Measurements from ENCODE around the gene ADCK2.
"Not testable (repeated sequence)": the region's sequence is repeated elsewhere in the genome, so short reads cannot be mapped to it uniquely, and the experiment has no call there.

ADCK2 gene

DNA sequence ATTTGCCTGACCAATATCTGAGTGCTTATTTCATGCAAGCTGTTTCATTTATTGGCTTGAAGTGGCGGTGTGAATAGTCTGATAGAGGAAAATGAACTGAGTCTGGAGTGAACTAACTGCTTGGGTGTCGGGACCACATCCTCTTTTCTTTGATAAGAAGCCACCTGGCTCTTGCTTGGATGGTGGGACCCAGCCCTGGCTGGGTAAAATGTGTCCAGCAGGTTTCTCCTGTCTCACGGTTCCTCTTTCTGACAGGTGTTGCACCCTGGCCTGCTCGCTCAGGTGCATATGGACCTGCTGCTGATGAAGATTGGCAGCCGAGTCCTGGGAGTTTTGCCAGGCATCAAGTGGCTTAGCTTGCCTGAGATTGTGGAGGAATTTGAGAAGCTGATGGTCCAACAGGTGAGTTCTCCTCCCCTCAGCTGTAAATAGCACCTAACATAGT lies 1.6 kb downstream of the ADCK2 start:
- DNase-seq (ENCODE audit: low read depth in 2 of 2): no peak

DNA sequence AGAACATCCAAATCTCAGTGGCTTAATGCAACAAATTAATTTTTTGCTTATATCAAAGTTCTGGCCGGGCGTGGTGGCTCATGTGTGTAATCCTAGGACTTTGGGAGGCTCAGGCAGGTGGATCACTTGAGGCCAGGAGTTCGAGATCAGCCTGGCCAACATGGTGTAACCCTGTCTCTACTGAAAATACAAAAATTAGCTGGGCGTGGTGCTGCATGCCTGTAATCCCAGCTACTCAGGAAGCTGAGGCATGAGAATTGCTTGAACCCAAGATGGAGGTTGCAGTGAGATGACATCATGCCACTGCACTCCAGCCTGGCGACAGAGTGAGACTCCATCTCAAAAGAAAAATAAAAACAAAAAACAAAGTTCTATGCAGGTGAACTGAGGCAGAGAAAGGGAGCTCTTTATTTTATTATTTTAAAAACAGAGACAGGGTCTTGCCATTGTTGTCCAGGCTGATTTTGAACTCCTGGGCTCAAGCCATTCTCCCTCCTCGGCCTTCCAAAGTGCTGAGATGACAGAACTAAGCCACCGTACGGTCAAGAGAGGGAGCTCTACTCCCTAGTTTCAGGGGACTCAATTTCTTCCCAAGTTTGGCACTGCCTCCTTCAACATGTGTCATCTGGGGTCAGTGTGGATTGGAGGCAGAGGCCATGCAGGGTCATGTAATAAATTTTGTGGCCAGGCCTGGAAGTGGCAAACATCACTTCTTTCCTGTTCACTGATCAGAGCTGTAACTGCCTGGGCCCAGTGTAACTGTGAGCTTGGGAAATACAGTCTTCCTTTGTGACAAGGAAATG lies 2.4 kb downstream of the ADCK2 start:
- DNase-seq (ENCODE audit: low read depth in 2 of 2): no peak

DNA sequence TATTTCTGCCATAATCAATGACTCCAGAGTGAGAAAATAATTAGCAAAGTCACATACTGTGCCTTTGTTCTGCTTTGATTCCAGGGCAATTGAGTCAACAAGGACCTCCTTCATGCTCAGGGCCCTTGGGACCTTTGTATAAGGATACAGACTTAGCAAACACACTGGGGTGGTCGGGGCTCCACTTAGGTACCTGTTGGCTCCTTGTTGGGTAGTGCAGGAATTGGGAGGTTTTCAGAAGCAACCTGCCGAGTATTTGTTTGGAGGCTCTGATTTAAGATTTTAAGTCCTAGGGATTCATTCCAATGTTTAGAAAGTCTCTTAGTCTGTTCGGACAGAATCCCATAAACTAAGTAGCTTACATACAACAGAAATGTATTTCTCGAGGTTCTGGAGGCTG lies 3.0 kb downstream of the ADCK2 start:
- no peak for DNase-seq (ENCODE audit: low read depth in 2 of 2)

DNA sequence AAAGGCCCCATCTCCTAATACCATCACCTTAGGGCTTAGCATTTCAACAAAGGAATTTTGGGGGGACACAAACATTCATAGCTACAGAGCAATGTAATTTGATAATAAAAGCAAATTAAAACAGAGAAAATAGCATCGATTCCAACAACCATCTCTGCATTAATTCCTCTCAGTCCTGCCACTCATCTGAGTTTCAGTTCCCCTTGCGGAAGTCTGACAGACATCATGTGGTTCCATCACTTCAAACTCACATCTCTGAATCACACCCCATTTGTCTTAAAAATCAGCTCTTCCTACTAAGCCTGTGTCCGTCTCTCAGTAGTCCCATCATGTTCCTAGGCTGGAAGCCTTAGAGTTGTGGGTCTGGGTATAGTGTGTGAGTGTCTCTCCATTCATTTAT lies 3.6 kb downstream of the ADCK2 start:
- DNase-seq (ENCODE audit: low read depth in 2 of 2): no peak

DNA sequence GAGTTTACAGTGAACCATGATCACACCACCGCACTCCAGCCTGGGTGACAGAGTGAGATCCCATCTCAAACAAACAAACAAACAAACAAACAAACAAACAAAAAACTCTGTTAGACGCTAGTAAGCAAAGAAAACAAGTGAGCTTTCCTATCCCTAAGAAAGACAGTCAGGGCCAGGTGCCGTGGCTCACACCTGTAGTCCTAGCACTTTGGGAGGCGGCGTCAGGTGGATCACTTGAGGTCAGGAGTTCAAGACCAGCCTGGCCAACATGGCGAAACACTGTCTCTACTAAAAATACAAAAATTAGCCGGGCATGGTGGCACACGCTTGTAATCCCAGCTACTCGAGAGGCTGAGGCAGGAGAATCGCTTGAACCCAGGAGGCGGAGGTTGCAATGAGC lies 4.2 kb downstream of the ADCK2 start:
- DNase-seq (ENCODE audit: low read depth in 2 of 2): not testable (repeated sequence)

DNA sequence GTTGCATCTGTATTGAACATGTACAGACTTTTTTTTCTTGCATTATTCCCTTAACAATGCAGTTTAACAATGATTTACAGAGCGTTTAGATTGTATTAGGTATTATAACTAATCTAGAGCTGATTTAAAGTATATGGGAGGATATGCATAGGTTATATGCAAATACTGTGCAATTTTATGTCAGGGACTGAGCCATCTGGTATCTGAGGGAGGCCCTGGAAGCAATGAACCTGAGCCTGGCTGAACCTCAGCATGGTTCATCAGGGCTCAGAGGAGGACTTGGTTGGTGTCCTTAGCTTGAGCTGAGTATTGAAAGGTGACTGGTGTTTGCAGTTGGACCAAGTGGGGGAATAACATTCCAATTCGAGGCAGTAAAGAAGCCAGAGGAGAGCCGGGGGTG lies 4.8 kb downstream of the ADCK2 start:
- no peak for DNase-seq (ENCODE audit: low read depth in 2 of 2)

DNA sequence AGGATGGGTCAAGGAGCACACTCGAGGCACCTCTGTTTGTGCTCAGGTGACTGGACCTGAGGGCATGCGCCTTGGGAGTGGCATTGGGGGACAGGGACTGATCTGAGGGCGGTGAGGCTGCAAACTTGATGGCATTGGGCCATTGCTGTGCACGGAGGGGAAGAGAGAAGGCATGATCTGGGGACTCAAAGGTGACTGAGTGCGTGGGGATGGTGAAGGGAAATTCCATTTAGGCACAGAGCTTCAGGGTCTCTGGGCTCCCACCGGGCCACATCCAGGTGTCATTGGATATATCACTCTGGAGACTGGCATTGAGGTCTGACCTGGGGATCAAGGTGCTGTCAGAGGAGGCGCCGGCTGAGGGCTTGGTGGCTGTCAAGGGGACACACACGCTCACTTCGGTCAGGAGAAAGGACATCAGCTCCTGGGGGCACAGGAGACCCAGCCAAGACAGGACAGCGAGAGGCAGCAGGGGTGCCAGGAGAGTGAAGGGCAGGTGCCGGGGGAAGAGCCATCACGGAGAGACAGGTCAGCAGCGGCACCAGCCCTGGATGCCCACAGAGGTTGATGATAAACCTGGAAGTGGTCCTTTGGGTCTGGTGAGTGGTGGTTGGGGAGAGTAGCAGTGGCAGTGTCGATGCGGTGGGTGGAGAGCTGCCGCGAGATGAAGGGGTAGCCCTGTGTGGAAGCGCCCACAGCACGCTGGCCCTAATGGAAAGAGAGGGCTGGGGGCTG lies 5.5 kb downstream of the ADCK2 start:
- DNase-seq (ENCODE audit: low read depth in 2 of 2): no peak

DNA sequence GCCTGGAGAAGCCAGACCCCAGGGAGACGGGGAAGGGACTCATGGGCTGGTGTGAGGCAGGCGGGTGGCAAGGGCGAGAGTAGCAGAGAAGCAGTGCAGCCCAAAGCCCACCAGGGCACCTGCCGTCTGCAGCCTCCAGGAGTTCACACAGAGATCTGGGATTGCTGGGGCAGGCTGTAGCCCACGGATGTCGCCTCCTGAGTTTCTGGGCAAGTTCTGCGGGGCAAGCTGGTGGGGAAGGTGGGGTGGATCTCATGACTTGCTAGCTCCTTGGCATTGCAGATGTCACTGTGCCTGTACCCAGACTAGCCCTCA lies 6.0 kb downstream of the ADCK2 start:
- DNase-seq (ENCODE audit: low read depth in 2 of 2): no peak

DNA sequence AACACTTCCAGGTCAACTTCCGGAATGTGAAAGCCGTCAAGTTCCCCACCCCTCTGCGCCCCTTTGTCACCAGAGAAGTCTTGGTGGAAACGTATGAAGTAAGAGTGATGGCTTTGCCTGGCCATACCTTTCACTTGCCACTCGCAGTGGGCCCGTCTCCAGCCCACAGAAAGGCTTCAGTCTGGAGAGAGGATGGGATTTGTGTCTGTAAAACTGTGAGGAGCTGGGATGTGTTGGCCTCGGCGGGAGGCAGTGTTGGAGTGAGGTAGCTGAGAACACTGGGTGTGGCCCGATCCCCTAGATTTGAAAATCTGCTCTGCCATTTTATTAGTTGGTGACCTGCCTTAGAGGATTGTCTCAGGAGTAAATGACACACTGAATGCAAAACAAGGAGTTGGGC lies 6.4 kb downstream of the ADCK2 start:
- DNase-seq (ENCODE audit: low read depth in 2 of 2): no peak

DNA sequence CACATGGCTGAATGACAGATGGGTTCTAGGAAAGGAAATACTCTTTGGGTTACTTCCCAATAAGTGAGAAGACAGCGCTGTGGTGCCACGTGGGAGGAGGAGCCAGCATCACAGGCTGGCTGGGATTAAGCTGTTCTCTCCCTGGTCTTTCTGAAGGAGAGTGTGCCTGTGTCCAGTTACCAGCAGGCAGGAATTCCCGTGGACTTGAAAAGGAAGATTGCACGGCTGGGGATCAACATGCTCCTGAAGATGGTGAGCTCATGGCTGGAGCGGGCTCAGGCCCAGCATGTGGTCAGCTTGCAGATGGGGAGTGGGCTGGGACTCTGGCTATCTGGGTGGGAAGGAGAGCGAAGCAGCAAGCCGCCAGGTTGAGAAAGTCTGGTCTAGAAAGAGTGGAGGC lies 8.1 kb downstream of the ADCK2 start:
- DNase-seq (ENCODE audit: low read depth in 2 of 2): no peak

DNA sequence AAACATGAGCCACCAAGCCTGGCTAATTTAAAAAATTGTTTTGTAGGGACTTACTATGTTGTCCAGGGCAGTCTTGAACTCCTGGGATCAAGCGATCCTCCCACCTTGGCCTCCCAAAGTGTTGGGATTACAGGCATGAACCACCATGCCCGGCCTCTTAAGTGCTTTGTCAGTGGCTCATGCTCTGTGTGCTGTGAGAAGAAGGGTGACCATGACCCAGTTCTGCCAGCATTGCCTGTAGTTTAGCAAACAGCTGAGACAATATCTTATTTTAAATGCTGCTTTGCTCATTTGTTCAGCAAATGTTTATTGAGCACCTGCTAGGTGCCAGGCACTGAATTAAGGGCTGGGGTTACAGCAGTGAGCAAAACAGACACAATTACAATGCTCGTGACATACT lies 9.0 kb downstream of the ADCK2 start:
- DNase-seq (ENCODE audit: low read depth in 2 of 2): no peak

DNA sequence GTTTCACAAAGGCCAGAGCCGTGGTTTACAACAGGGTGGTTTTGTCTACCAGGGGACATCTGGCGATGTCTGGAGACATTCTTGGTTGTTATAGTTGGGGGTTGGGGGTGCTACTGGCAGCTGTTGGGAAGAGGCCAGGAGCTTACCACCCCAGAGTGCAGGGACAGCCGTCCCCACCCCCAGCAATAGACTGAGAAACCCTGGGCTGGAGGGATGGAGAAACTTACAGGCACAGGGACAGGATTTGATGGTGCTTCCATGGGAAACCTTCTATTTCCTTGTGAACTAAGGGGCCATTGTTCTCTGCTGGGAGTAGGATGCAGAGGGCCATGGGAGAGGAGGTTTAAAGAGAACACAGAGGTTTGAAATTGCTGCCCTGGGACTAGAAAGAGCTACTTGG lies 10.9 kb downstream of the ADCK2 start:
- DNase-seq (ENCODE audit: low read depth in 2 of 2): no peak

DNA sequence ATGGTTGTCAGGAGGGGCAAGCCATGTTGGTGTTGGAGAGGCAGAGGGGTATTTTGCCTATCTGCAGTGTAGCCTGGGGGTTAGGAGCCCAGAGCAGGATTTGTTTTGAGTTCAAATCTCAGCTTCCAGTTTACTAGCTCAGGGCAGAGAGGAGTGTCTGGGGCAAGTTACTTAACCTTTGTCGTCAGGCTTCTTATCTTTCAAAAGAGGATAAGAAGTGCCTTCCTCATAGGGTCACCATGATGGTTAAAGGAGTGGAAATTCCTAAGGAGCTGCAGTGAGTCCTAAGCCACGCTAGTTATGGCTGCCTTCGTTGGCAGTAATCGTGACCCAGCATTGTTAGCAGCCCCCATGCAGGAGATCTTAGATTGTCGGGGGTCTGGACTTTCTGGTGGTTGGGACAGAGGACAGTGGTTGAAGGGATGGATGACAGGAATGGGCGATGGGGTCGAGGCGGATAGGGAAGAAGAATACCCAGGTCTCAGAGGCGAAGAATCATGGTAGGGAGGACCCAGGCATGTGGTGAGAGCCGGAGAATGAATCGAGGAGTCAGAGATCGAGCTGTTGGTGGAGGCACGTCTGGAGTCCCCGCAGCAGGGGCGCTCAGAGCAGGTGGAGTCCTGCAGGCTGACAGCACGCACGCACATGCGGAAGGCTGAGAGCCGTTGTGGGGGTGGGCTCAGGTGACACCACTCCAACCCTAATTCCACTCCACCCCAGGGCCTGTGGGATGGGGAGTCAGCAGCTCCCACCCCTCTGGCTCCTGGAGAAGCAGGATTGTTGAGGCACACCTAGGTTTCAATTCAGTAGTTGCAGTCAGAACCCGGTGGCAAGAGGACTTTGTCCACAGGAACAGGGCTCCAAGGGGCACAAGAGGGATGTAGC lies 11.6 kb downstream of the ADCK2 start:
- DNase-seq (ENCODE audit: low read depth in 2 of 2): no peak

DNA sequence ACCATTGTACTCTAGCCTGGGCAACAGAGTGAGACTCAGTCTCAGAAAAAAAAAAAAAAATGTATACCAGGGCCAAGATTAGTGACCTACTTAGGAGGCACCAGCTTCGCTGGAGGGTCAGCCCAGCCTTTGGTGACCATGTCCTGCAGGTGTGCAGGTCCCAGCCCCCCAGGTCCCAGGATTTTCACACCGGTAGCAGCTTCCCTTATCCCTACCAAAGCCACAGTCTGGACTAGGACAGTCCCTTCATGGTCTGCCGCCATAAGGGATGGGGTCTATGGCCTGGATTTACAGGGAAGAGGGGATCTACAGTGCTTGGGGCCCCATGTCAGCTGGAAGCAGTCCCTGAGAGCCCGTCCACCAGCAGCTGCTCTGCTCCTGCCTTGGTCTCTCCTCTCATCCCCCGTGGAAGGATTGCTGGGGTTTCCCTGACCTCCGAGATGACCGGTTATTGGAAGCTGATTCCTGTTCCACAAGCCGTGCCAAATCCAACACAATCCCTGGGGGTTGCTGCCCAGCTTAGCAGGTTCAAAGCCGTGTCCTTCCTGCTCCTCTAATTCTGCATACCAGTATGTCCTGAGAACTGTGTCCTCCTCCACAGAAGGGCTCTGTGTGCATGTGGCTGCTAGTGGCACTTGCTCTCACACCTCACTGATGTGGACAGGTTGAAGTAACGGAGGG lies 12.8 kb downstream of the ADCK2 start:
- no peak for DNase-seq (ENCODE audit: low read depth in 2 of 2)

DNA sequence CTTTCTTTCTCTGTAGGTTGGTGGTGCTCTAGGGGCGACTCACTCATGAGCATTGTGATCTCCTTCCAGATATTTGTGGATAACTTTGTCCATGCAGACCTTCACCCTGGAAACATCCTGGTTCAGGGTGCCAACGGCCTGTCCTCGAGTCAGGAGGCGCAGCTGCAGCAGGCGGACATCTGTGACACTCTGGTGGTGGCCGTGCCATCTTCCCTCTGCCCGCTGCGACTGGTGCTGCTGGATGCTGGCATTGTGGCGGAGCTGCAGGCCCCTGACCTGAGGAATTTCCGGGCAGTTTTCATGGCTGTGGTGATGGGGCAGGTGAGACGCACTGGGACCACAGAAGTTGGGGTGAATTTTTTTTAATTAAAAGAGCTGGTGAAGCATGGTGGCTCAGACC lies 14.2 kb downstream of the ADCK2 start:
- no peak for DNase-seq (ENCODE audit: low read depth in 2 of 2)

DNA sequence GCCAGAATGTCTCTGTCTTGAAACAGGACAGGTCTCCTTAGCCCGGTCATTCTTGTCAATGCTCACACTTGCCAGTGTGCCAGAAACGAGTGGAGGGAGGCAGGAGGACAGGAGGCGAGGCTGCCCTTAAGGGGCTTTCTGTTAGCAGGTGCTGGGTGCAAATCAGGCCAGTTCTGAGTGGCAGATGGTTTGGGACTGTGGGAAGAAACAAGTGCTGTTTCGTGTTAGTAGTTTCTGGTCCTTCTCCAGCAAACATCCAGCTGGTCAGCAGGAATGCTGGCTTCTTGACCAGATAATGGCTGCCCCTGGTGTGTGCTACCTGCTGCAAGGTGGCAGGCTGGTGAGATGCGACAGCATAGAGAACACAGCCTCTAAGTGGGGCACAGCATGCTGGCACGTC lies 15.6 kb downstream of the ADCK2 start:
- no peak for DNase-seq (ENCODE audit: low read depth in 2 of 2)

DNA sequence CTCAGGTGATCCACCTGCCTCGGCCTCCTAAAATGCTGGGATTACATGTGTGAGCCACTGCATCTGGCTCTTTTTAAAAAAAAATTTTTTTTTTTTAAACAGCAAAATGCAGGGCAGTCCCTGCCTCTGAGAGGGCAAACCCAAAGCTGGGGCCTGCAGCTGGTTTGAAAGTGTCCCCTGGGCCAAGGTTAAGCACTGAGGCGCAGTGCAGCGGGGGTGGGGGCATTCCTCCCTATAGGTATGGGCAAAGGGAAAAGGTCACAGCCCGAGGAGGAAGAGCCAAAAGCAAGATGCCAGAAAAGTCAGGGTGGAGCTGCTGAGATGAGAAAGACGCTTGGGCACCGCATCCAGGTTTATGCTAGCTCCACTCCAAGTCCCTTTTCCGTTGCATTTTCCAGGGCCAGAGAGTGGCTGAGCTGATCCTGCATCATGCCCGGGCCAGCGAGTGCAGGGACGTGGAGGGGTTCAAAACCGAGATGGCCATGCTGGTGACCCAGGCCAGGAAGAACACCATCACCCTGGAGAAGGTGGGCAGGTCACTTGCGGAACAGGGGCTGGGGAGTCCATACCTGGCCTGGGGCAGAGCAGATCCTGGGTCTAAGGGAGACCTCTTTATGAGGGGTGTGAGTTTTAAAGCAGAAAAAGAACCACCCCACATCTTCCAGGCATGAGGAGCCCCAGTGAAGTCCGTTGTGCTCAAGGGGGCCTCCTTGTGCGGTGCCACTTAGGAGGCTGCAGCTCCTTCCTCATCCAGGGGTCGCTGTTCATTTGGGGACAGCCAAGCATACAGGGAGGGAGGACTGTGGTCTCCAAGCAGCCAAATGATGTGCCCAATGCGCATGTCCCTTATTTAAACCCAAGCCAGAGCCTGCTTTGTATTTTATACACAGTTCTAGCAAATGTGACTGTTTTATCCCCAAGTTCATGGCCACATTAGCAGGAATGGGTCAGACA lies 16.7 kb downstream of the ADCK2 start:
- no peak for DNase-seq (ENCODE audit: low read depth in 2 of 2)

DNA sequence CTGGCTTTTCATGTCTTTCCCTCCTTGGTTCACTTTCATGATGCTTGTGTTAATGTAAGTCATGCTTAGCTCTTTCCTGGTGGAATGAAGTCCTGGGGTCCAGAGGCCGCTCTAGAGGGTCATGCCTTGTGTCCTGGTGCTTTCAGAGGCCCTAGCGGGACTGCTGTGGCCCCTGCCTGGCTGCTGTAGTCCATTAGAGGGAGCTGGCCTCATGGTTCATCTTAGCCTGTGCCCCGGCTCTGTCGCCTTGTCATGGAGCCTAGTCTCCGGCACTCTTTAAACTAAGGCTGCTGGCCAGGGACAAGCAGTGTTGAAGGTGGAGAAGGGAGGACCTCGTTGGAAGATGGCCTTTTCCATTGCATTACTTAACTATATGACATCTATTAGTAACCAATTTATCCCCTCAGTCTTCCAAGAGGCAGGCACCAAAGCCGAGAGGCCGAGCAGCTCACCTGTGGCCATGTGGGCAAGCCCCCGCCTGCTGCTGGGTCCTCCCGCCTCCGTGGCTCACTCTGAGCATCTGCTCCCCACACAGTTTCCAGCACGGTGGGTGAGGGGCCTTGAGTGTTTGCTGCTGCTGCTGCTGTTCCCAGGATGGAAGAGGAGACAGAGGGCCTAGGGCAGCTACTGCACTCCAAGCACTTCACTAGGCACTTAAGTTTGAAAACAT lies 18.8 kb downstream of the ADCK2 start:
- no peak for DNase-seq (ENCODE audit: low read depth in 2 of 2)

DNA sequence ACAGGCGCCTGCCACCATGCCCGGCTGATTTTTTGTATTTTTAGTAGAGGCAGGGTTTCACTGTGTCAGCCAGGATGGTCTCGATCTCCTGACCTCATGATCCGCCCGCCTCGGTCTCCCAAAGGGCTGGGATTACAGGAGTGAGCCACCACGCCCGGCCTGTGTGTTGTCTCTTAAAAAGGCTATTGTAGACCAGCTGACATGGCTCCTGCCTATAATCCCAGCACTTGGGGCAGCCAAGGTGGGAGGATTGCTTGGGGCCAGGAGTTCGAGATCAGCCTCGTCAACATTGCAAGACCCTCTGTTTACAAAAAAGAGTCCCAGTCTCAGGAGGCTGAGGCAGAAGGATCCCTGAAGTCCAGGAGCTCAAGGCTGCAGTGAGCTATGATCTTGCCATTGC lies 21.1 kb downstream of the ADCK2 start:
- not testable (repeated sequence) for DNase-seq (ENCODE audit: low read depth in 2 of 2)

DNA sequence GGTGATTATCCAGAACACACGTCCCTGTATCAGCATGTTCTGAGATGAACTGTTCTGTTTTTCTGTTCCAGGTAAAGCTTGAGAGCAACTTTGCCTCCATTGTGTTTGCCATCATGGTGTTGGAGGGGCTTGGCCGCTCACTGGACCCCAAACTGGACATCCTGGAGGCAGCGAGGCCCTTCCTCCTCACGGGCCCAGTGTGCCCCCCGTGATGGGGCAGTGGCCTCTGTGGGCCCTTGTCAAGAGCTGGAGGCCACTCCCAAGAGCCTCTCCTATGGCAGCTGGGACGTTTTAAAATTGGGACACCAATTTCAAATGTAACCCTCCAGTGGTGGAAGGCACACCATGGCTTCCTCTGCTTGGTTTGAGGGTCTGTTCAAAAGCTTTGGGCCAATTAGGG lies 21.8 kb downstream of the ADCK2 start:
- DNase-seq (ENCODE audit: low read depth in 2 of 2): no peak

Measured in stimulated activated CD8-positive, alpha-beta memory T cell treated with anti-CD3 and anti-CD28 coated beads, Interleukin-15, amount 100 ng/mL, for 4 hours (primary cell).